ELF-1 (cell line): ENCODE data around the gene CNTN5.

Source experiments
- DNase-seq: peaks from one replicate; pipeline ENCODE4 v3.0.0-alpha.2; 2016; ENCODE audit warnings: low read depth, low spot score

The CNTN5 gene

GRCh38 chr11:99170591-99170990 is 149.8 kb downstream of the CNTN5 start:
- no peak for DNase-seq

- DNase-seq: no peak
These were observed 150.6 kb downstream of the CNTN5 start for GRCh38 chr11:99171330-99171729.

GRCh38 chr11:99176430-99176829 is 155.7 kb downstream of the CNTN5 start:
- DNase-seq: no peak

- DNase-seq: no peak
These were observed 156.7 kb downstream of the CNTN5 start for GRCh38 chr11:99177446-99177845.

- no peak for DNase-seq
These were observed 163.4 kb downstream of the CNTN5 start for GRCh38 chr11:99184146-99184545.

- DNase-seq: no peak
These were observed 167.5 kb downstream of the CNTN5 start for GRCh38 chr11:99188221-99188620.

GRCh38 chr11:99192716-99193115 is 172.0 kb downstream of the CNTN5 start:
- DNase-seq: no peak

GRCh38 chr11:99197477-99197876 is 176.7 kb downstream of the CNTN5 start:
- no peak for DNase-seq

- DNase-seq: no peak
These were observed 177.5 kb downstream of the CNTN5 start for GRCh38 chr11:99198215-99198614.

GRCh38 chr11:99199341-99199740 is 178.6 kb downstream of the CNTN5 start:
- DNase-seq: no peak

- no peak for DNase-seq
These were observed 180.0 kb downstream of the CNTN5 start for GRCh38 chr11:99200720-99201119.

GRCh38 chr11:99208813-99209212 is 188.1 kb downstream of the CNTN5 start:
- DNase-seq: no peak

GRCh38 chr11:99229544-99229943 is 208.8 kb downstream of the CNTN5 start:
- DNase-seq: no peak

- no peak for DNase-seq
These were observed 213.8 kb downstream of the CNTN5 start for GRCh38 chr11:99234534-99234933.

- DNase-seq: no peak
These were observed 217.7 kb downstream of the CNTN5 start for GRCh38 chr11:99238401-99238800.

GRCh38 chr11:99240192-99241030 is 219.7 kb downstream of the CNTN5 start:
- DNase-seq: no peak

- no peak for DNase-seq
These were observed 220.3 kb downstream of the CNTN5 start for GRCh38 chr11:99241066-99241465.

- no peak for DNase-seq
These were observed 223.9 kb downstream of the CNTN5 start for GRCh38 chr11:99244613-99245012.

GRCh38 chr11:99246199-99246598 is 225.4 kb downstream of the CNTN5 start:
- DNase-seq: no peak

GRCh38 chr11:99256614-99257013 is 235.9 kb downstream of the CNTN5 start:
- DNase-seq: no peak

GRCh38 chr11:99257131-99257530 is 236.4 kb downstream of the CNTN5 start:
- no peak for DNase-seq

GRCh38 chr11:99260696-99261095 is 239.9 kb downstream of the CNTN5 start:
- no peak for DNase-seq

- DNase-seq: no peak
These were observed 248.1 kb downstream of the CNTN5 start for GRCh38 chr11:99268886-99269285.

- DNase-seq: peak; percentile 11
These were observed 250.8 kb downstream of the CNTN5 start for GRCh38 chr11:99271527-99271926.
